ENCODE results near the gene TPX2. TPM values are rescaled to one million over a fixed set of nuclear protein-coding genes. Genes with fewer than 3 reads are reported as not detected.

TPX2 gene
- total RNA-seq, 6 donors from 2014 or later = 1.0 to 6.7 (median 3.8) TPM

- TF ChIP-seq CTCF (IDR thresholded peaks at IDR 0.05) = no peak
- ATAC-seq (ENCODE audit: low FRiP score in 2 of 2) (no peak), DNase-seq (no peak)
- H3K4me1 ChIP-seq = no peaks in the 10 kb centered on the region
- H3K9me3 ChIP-seq = no peaks in the 10 kb centered on the region
- 72 to 76% methylated on average over 1 of the region's 1 CpG for WGBS, 2 donors
- no peak overlapping the region for H3K27ac ChIP-seq
- H3K4me3 ChIP-seq = no peak overlapping the region
- no peaks in the 10 kb centered on the region for H3K27me3 ChIP-seq
- H3K36me3 ChIP-seq = no peaks in the 10 kb centered on the region
Measured at GRCh38 chr20:31770243-31770642, 31.2 kb downstream of the TPX2 start.

- DNase-seq (no peak), ATAC-seq (ENCODE audit: low FRiP score in 2 of 2) (no peak)
- TF ChIP-seq CTCF (IDR thresholded peaks at IDR 0.05) = no peak
- no peak for TF ChIP-seq POLR2A (IDR thresholded peaks at IDR 0.05)
- TF ChIP-seq POLR2AphosphoS5 (IDR thresholded peaks at IDR 0.05) = no peak
- no peak for TF ChIP-seq EP300 (IDR thresholded peaks at IDR 0.05)
- H3K27me3 ChIP-seq = no peaks in the 10 kb centered on the region
- H3K36me3 ChIP-seq = no peaks in the 10 kb centered on the region
- H3K9me3 ChIP-seq = no peaks in the 10 kb centered on the region
- no peak overlapping the region for H3K27ac ChIP-seq
- no peak overlapping the region for H3K4me3 ChIP-seq
- WGBS, 2 donors = 100% methylated on average over 1 of the region's 1 CpG
- no peaks in the 10 kb centered on the region for H3K4me1 ChIP-seq
Measured at GRCh38 chr20:31774408-31774807, 35.3 kb downstream of the TPX2 start.

GRCh38 chr20:31780839-31781238 lies 41.7 kb downstream of the TPX2 start:
- H3K4me3 ChIP-seq = no peak overlapping the region
- H3K4me1 ChIP-seq = no peaks in the 10 kb centered on the region
- H3K27me3 ChIP-seq = no peaks in the 10 kb centered on the region
- H3K36me3 ChIP-seq = no peaks in the 10 kb centered on the region
- WGBS, 2 donors = 97% methylated on average over 2 of the region's 2 CpGs
- ATAC-seq (ENCODE audit: low FRiP score in 2 of 2) = no peak
- H3K27ac ChIP-seq = no peak overlapping the region
- no peaks in the 10 kb centered on the region for H3K9me3 ChIP-seq
- no peak for DNase-seq
- no peak for TF ChIP-seq EP300 (IDR thresholded peaks at IDR 0.05)
- no peak for TF ChIP-seq POLR2AphosphoS5 (IDR thresholded peaks at IDR 0.05)
- no peak for TF ChIP-seq CTCF (IDR thresholded peaks at IDR 0.05)
- TF ChIP-seq POLR2A (IDR thresholded peaks at IDR 0.05) = no peak

- ATAC-seq (ENCODE audit: low FRiP score in 2 of 2) = no peak
- 96 to 98% methylated on average over 4 of the region's 4 CpGs for WGBS, 2 donors
Measured at GRCh38 chr20:31781945-31782344, 42.9 kb downstream of the TPX2 start.

More at GRCh38 chr20:31781945-31782344, 42.9 kb downstream of the TPX2 start:
- Histone ChIP-seq H3K27ac (no peak overlapping the region), H3K9me3 (no peaks in the 10 kb centered on the region), H3K4me3 (no peak overlapping the region), H3K27me3 (no peaks in the 10 kb centered on the region), H3K36me3 (no peaks in the 10 kb centered on the region), H3K4me1 (no peaks in the 10 kb centered on the region)
- DNase-seq = no peak
- no peak for TF ChIP-seq CTCF (IDR thresholded peaks at IDR 0.05)
- TF ChIP-seq POLR2A (IDR thresholded peaks at IDR 0.05) = no peak
- TF ChIP-seq POLR2AphosphoS5 (IDR thresholded peaks at IDR 0.05) = no peak
- TF ChIP-seq EP300 (IDR thresholded peaks at IDR 0.05) = no peak
